BLaER1 treated with 17β-estradiol and CSF1 and Interleukin-3, amounts not matched to agents 10 nM and 100 nM (cell line): ENCODE measurements around the gene RASGRF2.

Source experiments
- H3K27ac ChIP-seq, 11 experiments: shearing (Covaris generic); formaldehyde crosslinking; 2 replicates each; pipeline ENCODE4 v1.8.1; 2022
- H3K27me3 ChIP-seq, 11 experiments: shearing (Covaris generic); formaldehyde crosslinking; 2 replicates each; pipeline ENCODE4 v1.8.1; 2022
- H3K36me3 ChIP-seq, 11 experiments: shearing (Covaris generic); formaldehyde crosslinking; 2 replicates each; pipeline ENCODE4 v1.8.1; 2022
- H3K4me1 ChIP-seq, 10 experiments: shearing (Covaris generic); formaldehyde crosslinking; 2 replicates each; pipeline ENCODE4 v1.8.1; 2022
- H3K4me2 ChIP-seq, 11 experiments: shearing (Covaris generic); formaldehyde crosslinking; 2 replicates each; pipeline ENCODE4 v1.8.1; 2022
- H3K4me3 ChIP-seq, 10 experiments: shearing (Covaris generic); formaldehyde crosslinking; 2 replicates each; pipeline ENCODE4 v1.8.1; 2022
- H3K9ac ChIP-seq, 11 experiments: shearing (Covaris generic); formaldehyde crosslinking; 2 replicates each; pipeline ENCODE4 v1.8.1; 2022
- H3K9me3 ChIP-seq, 11 experiments: shearing (Covaris generic); formaldehyde crosslinking; replicated peaks in 1 of 11; 2 replicates each; pipeline ENCODE4 v1.8.1; 2022
- H4K20me1 ChIP-seq, 11 experiments: shearing (Covaris generic); formaldehyde crosslinking; 2 replicates each; pipeline ENCODE4 v1.8.1; 2022
- Cebpa-rat ChIP-seq, 11 experiments: shearing (Covaris generic); IDR thresholded peaks; 2 replicates each; pipeline ENCODE4 v1.8.1; 2022

The RASGRF2 gene

DNA sequence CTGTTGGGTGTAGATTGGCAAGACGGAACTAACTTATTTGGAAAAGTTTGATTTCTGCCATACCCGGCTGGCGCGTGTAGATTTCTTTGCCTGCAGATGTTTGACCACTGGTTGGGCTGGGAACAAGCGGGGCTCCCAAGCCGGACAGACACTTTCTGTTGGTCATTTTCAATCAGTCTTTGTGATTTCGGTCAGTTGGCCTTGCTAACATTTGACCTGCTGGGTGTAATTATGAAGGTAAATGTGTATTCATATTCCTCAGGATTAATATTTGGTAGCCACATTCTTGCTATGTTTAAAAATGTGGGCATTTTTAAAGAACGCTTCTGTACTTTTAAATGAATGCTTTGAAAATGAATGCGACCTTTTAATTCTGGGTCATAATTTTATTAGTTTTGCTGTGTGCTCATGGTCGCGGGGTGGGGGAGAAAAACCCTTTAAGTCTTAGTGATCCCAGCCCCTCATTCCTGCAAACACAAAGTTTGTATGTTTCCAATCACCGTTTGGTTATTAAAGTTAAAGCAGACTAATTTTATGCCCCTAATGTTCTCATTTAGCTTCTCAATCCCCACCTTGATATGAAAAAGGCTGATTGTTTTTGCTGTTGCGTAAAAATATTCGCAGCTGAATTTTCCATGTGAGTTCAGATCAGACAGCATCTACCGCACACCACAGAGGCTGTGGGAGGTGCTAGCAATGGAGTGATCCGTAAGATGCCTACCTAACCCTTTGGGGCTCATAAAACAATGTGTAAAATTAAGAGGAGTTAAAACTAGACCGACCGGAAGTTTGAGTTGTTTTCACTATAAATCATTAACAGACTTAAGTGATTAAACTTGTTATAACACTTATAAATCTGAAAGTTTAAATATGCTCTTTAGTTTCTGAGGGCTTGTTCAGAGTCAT lies 1.5 kb downstream of the RASGRF2 start:
- Histone ChIP-seq H3K4me3 (no peak overlapping the region), H3K4me1 (peaks cover 0 to 16% (median 0%) of the 10 kb centered on the region in 10 experiments; a peak in 5 of 20 replicates), H3K4me2 (no peak overlapping the region), H3K27me3 (no peaks in the 10 kb centered on the region), H3K27ac (no peak overlapping the region), H4K20me1 (no peaks in the 10 kb centered on the region), H3K9ac (no peak overlapping the region), H3K36me3 (no peaks in the 10 kb centered on the region), H3K9me3 (peaks cover 14 to 20% (median 17%) of the 10 kb centered on the region in 11 experiments)
- TF ChIP-seq Cebpa-rat (IDR thresholded peaks at IDR 0.05), result no peak

DNA sequence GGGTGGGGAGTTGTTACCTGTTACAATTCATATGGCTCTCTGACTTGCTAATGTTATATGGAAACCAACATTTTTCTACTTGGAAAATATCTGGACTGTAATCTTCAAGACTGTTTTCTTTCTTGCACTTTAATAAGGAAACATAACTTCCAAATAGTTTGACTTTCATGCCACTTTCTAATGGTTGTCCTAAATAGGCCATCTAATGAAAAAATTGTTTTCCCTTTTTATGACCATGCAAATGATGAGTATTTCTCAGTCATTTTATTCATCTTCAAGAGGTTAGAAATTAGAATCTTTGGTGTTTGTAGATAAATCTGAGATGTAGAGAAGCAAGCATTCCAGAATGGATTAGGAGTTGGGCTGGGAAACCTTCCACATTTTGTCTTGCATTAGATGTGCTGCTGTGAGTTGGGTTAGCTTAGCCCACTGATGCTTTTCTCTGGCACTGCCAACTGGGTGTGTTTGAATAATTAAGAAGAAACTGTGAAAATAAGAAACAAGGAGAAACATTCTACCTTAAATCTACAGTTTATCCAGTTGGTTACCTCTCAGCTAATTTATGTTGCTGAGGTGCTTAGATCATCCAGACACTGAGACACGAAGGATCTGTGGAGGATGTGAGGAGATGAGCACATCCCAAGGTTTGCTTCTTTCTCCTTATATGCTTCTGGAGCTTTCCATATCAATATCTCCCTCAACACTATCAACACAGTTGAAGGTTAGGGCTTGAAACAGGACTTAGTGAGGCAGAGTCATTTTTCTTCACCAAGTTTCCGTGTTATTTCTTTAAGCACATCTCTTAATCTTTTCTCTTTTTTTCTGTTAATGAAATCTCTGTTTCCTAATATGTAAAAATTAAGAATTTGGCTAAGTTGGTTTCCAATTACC lies 2.7 kb downstream of the RASGRF2 start:
- TF ChIP-seq Cebpa-rat (IDR thresholded peaks at IDR 0.05), result no peak
- Histone ChIP-seq H3K9ac (no peak overlapping the region), H3K27ac (no peak overlapping the region)

DNA sequence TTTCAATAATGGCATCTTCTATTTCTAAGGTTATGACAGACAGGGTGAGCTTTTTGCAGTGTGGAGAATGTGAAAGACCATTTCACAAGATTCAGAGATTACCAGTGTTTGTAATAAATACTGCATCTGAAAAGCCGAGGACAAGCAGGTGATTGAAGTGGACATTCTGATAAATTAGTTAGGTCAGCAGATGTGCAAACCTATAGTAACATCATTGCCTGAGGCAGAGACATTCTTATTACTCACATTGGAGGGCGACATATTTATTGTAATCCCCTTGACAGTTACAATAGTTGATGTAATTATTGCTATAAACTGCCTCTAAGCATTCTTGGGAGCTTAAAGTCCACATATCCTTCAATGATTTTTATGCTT lies 3.3 kb downstream of the RASGRF2 start:
- Histone ChIP-seq H3K27me3 (no peaks in the 10 kb centered on the region), H3K4me1 (peaks cover 0 to 9% (median 2%) of the 10 kb centered on the region in 10 experiments; a peak in 7 of 20 replicates), H3K9me3 (peaks cover 14 to 20% (median 17%) of the 10 kb centered on the region in 11 experiments), H3K9ac (no peak overlapping the region), H3K4me2 (no peak overlapping the region), H3K4me3 (no peak overlapping the region), H3K27ac (no peak overlapping the region), H3K36me3 (no peaks in the 10 kb centered on the region), H4K20me1 (no peaks in the 10 kb centered on the region)
- TF ChIP-seq Cebpa-rat (IDR thresholded peaks at IDR 0.05), result no peak

More for the DNA sequence above, 2.7 kb downstream of the RASGRF2 start:
- H3K36me3 ChIP-seq, result no peaks in the 10 kb centered on the region
- H4K20me1 ChIP-seq, result no peaks in the 10 kb centered on the region
- no peak overlapping the region for H3K4me3 ChIP-seq
- no peak overlapping the region for H3K4me2 ChIP-seq
- peaks cover 14 to 20% (median 17%) of the 10 kb centered on the region in 11 experiments for H3K9me3 ChIP-seq
- no peaks in the 10 kb centered on the region for H3K27me3 ChIP-seq
- peaks cover 0 to 15% (median 5%) of the 10 kb centered on the region in 10 experiments; a peak in 7 of 20 replicates for H3K4me1 ChIP-seq

DNA sequence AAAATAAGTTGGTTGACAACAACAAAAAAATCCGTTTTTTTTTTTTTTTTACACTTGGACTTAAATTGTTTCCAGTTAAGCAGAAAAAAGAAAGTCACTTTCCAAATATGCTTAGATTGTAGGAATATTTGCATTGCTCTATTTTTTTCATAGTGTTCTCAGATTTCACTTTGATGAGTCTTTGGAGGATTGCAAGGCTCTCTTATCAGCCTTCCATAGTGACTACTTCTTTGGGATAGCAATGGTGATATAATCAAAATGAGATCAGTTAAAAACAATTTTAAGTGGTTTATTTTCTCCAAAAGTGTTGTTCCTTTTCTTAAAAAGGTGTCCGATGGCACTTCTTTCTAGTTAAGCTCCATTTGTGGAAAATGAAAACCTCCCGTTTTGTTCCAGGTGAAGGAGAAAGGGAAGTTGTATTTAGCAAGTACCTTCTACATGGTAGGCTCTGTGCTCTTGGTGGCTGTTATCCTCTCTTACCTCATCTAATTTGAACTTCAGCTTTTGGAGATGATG lies 3.9 kb downstream of the RASGRF2 start:
- H3K4me3 ChIP-seq, result no peak overlapping the region
- H3K27ac ChIP-seq, result no peak overlapping the region
- H3K36me3 ChIP-seq, result no peaks in the 10 kb centered on the region
- no peaks in the 10 kb centered on the region for H4K20me1 ChIP-seq
- H3K4me2 ChIP-seq, result no peak overlapping the region
- no peak for TF ChIP-seq Cebpa-rat (IDR thresholded peaks at IDR 0.05)
- H3K9me3 ChIP-seq, result peaks cover 14 to 20% (median 17%) of the 10 kb centered on the region in 11 experiments
- peaks cover 0 to 7% (median 0%) of the 10 kb centered on the region in 10 experiments; a peak in 6 of 20 replicates for H3K4me1 ChIP-seq
- no peaks in the 10 kb centered on the region for H3K27me3 ChIP-seq
- no peak overlapping the region for H3K9ac ChIP-seq

DNA sequence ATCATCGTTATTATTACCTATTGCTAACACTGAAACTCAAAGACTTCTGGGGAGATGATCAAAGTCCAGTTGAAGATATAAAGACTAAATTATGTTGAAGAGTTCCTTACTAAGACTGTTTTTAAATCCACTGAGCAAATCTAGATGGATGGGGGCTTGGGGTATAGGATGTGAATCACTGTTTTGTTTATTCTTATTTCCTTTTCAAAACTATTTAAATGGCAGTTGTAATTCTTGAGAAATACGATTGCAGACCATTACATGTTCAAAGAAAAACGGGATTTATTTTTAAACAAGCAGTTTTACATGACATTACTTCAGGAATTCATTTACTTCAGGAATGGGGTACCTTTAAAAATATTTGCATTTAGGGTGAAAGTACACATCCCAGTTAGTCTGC lies 4.3 kb downstream of the RASGRF2 start:
- TF ChIP-seq Cebpa-rat (IDR thresholded peaks at IDR 0.05), result no peak
- no peak overlapping the region for H3K27ac ChIP-seq
- no peaks in the 10 kb centered on the region for H4K20me1 ChIP-seq
- H3K4me1 ChIP-seq, result peaks cover 0 to 7% (median 0%) of the 10 kb centered on the region in 10 experiments; a peak in 2 of 20 replicates
- no peaks in the 10 kb centered on the region for H3K27me3 ChIP-seq
- H3K4me3 ChIP-seq, result no peak overlapping the region
- no peak overlapping the region for H3K9ac ChIP-seq
- H3K9me3 ChIP-seq, result peaks cover 14 to 20% (median 17%) of the 10 kb centered on the region in 11 experiments
- H3K36me3 ChIP-seq, result no peaks in the 10 kb centered on the region
- H3K4me2 ChIP-seq, result no peak overlapping the region; a peak in 1 of 22 replicates

DNA sequence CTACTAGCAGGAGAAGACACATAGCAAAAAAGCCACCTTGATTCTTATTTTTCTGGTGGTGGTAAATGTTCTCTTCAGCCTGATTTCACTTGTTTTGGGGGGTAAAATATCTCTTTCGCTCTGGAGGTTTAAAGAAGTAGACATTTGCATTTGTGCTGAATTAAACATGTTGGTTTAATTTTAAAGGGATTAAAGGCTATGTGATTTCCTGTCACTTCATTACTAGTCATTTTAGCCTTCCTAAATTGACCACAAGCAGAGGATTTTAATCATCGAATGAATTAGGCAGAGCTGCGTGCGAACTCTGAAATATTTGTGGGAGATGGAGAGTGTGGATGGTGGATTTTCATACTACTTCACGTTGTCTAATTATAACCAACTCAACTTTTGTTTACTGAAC lies 4.8 kb downstream of the RASGRF2 start:
- no peak overlapping the region for H3K9ac ChIP-seq
- H4K20me1 ChIP-seq, result no peaks in the 10 kb centered on the region
- H3K4me1 ChIP-seq, result peaks cover 0 to 7% (median 0%) of the 10 kb centered on the region in 10 experiments; a peak in 2 of 20 replicates
- TF ChIP-seq Cebpa-rat (IDR thresholded peaks at IDR 0.05), result no peak
- H3K4me2 ChIP-seq, result no peak overlapping the region; a peak in 1 of 22 replicates
- peaks cover 13 to 18% (median 15%) of the 10 kb centered on the region in 11 experiments for H3K9me3 ChIP-seq
- no peaks in the 10 kb centered on the region for H3K27me3 ChIP-seq
- no peak overlapping the region for H3K27ac ChIP-seq
- no peaks in the 10 kb centered on the region for H3K36me3 ChIP-seq
- no peak overlapping the region for H3K4me3 ChIP-seq

DNA sequence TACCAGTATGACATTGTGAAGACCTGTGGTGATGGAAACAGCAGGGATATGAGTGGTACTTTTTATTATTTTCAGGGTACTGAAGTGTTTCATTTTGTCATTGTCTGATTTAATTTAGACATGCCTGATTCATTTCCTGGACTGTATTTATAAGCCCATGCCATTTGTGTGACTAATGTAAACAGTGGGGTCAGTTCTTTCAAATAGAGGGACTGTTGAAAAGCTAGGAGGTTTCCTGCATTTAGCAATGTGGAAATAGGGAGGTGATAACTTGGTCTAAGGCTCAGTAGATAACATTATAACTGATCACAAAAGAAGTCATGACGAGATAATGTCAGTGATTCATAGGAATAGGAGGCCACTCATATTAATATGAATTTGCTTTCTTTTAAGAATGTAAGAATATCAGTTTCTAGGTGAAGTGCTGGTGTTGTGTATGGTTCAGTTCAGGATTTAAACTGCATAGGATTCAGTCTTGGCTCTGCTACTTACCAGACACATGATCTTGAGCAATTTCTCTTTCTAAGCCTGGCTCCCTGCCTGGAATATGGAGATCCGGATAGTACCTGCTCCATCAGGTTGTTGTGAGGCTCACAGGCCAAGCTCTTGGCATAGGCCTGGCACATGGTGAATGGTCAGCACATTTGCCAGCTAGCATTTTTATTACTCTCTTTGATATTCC lies 7.5 kb downstream of the RASGRF2 start:
- no peak overlapping the region for H3K27ac ChIP-seq
- no peak for TF ChIP-seq Cebpa-rat (IDR thresholded peaks at IDR 0.05)
- no peaks in the 10 kb centered on the region for H4K20me1 ChIP-seq
- no peaks in the 10 kb centered on the region for H3K27me3 ChIP-seq
- H3K9ac ChIP-seq, result no peak overlapping the region
- H3K4me3 ChIP-seq, result no peak overlapping the region
- H3K9me3 ChIP-seq, result no peaks in the 10 kb centered on the region
- H3K4me2 ChIP-seq, result peak overlapping the region in 1 of 11 experiments; percentile 5; a peak in 1 of 22 replicates
- H3K4me1 ChIP-seq, result peaks cover 0 to 7% (median 0%) of the 10 kb centered on the region in 10 experiments; a peak in 3 of 20 replicates
- H3K36me3 ChIP-seq, result no peaks in the 10 kb centered on the region

DNA sequence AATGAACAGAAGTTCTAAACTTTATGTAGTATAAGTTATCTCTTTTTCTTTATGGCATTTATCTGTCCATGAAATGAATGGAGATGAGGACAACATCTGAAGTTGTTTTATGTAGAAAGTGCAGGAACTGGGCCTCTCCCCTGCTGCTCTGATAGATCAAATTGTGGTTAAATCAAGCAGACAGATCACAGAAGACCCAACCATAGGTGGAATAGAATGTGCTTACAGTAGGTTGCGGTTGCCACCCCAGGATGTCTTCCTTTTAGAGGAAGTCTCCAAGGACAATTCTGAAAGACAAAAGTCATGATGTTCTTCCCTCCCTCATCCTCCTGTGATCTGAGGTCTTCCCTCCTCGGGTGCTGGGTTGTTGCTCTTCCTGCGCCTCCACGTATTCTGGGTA lies 12.9 kb downstream of the RASGRF2 start:
- no peaks in the 10 kb centered on the region for H4K20me1 ChIP-seq
- no peak for TF ChIP-seq Cebpa-rat (IDR thresholded peaks at IDR 0.05)
- peak overlapping the region in 8 of 11 experiments; percentile 6 to 57 (median 26); a peak in 12 of 22 replicates for H3K4me2 ChIP-seq
- H3K9me3 ChIP-seq, result no peaks in the 10 kb centered on the region
- no peaks in the 10 kb centered on the region for H3K36me3 ChIP-seq
- no peak overlapping the region for H3K9ac ChIP-seq
- H3K27ac ChIP-seq, result no peak overlapping the region
- H3K4me3 ChIP-seq, result no peak overlapping the region
- H3K27me3 ChIP-seq, result no peaks in the 10 kb centered on the region
- peaks cover 0 to 10% (median 8%) of the 10 kb centered on the region in 10 experiments; a peak in 12 of 20 replicates for H3K4me1 ChIP-seq
